ENCODE data around the gene EIF2S2. TPM values are rescaled to one million over a fixed set of nuclear protein-coding genes. Genes with fewer than 3 reads are reported as not detected.

Gene EIF2S2
- total RNA-seq, 1 donor = 115 TPM

- TF ChIP-seq, protein P1, sequence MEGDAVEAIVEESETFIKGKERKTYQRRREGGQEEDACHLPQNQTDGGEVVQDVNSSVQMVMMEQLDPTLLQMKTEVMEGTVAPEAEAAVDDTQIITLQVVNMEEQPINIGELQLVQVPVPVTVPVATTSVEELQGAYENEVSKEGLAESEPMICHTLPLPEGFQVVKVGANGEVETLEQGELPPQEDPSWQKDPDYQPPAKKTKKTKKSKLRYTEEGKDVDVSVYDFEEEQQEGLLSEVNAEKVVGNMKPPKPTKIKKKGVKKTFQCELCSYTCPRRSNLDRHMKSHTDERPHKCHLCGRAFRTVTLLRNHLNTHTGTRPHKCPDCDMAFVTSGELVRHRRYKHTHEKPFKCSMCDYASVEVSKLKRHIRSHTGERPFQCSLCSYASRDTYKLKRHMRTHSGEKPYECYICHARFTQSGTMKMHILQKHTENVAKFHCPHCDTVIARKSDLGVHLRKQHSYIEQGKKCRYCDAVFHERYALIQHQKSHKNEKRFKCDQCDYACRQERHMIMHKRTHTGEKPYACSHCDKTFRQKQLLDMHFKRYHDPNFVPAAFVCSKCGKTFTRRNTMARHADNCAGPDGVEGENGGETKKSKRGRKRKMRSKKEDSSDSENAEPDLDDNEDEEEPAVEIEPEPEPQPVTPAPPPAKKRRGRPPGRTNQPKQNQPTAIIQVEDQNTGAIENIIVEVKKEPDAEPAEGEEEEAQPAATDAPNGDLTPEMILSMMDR (IDR thresholded peaks at IDR 0.05; ENCODE audit: insufficient read depth, low read depth, low read length) = no peak
- no peak overlapping the region for H3K4me3 ChIP-seq (ENCODE audit: low read depth, low read length)
- no peak for DNase-seq (ENCODE audit: low read depth)
Observed at GRCh38 chr20:34085544-34086040, 26.5 kb downstream of the EIF2S2 start.

GRCh38 chr20:34084227-34084923 lies 27.7 kb downstream of the EIF2S2 start:
- no peak overlapping the region for H3K4me3 ChIP-seq (ENCODE audit: low read depth, low read length)
- DNase-seq (ENCODE audit: low read depth) = no peak
- TF ChIP-seq, protein P1 (IDR thresholded peaks at IDR 0.05; ENCODE audit: insufficient read depth, low read depth, low read length) = no peak

DNA sequence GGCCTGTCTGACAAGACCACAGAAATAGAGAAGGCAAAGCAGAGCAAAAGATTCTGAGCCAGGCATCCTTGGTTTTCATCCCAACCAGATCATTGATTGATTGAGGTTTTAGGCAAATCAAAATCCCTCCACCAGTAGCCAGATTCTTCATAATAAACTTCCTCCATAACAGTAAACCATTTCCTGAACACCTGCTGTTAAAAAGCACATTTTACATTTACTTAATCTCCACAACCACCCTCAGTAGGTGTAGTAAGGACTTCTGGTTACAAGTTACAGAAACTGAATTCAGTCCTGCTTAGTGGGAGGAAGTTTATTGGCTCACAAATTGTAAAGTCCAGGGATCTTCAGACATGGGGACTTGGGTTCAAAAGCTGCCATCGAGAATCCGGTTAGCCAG lies 28.3 kb downstream of the EIF2S2 start:
- no peak for DNase-seq (ENCODE audit: low read depth)
- TF ChIP-seq, protein P1 (IDR thresholded peaks at IDR 0.05; ENCODE audit: insufficient read depth, low read depth, low read length) = no peak
- no peak overlapping the region for H3K4me3 ChIP-seq (ENCODE audit: low read depth, low read length)

- DNase-seq (ENCODE audit: low read depth) = peak; percentile 94
- H3K4me3 ChIP-seq (ENCODE audit: low read depth, low read length) = no peak overlapping the region
- TF ChIP-seq, protein P1 (IDR thresholded peaks at IDR 0.05; ENCODE audit: insufficient read depth, low read depth, low read length) = peak; percentile 7
Observed at GRCh38 chr20:34083137-34083536, 28.9 kb downstream of the EIF2S2 start.

DNA sequence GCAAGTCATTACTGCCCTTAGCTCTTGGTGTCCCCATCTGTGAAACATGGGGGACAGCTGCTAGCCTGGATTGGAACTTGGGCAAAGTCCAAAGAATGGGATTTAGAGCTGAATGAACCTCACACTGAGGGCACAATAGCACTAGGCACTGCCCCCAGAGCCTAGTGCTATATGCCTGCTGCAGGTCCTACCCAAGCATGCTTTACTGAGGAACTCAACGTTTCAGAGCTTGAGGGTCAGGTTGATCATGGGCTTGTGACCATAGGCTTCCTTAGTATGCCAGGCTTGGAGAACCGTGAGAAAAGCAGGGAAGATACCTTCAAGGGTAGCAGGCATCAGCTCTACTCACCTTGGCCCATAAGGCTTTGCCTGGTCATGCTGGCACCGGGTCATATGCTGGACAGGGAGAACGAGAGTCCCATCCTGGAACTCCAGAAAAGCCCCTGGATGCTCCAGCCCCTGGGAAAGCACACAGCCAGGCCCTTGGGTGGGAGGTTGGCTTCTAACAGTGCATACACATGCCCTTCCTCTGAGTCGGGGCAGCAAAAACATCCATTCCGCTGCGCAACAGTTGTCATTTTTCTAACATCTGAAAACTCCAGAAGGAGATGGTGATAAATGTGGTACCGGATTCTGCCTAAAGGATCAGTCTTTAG lies 29.7 kb downstream of the EIF2S2 start:
- no peak for DNase-seq (ENCODE audit: low read depth)
- H3K4me3 ChIP-seq (ENCODE audit: low read depth, low read length) = no peak overlapping the region
- TF ChIP-seq, protein P1 (IDR thresholded peaks at IDR 0.05; ENCODE audit: insufficient read depth, low read depth, low read length) = no peak

- no peak overlapping the region for H3K4me3 ChIP-seq (ENCODE audit: low read depth, low read length)
- TF ChIP-seq, protein P1 (IDR thresholded peaks at IDR 0.05; ENCODE audit: insufficient read depth, low read depth, low read length) = no peak
- DNase-seq (ENCODE audit: low read depth) = no peak
Observed at GRCh38 chr20:34079818-34080217, 32.2 kb downstream of the EIF2S2 start.
